ENCODE data around the gene CPNE2.

GRCh38 chr16:57186872-57187854 is 94.8 kb downstream of the CPNE2 start:
- no peak for TF ChIP-seq CTCF (IDR thresholded peaks at IDR 0.05)
- TF ChIP-seq POLR2A (IDR thresholded peaks at IDR 0.05), result peak in 1 of 2 donors; percentile 7
- TF ChIP-seq POLR2AphosphoS5 (IDR thresholded peaks at IDR 0.05), result no peak
